ENCODE results near the gene DNAI4. TPM values are rescaled to one million over a fixed set of nuclear protein-coding genes. Genes with fewer than 3 reads are reported as not detected.

Gene DNAI4
- total RNA-seq, 1 experiment from 2014 or later: 7.2 TPM

DNA sequence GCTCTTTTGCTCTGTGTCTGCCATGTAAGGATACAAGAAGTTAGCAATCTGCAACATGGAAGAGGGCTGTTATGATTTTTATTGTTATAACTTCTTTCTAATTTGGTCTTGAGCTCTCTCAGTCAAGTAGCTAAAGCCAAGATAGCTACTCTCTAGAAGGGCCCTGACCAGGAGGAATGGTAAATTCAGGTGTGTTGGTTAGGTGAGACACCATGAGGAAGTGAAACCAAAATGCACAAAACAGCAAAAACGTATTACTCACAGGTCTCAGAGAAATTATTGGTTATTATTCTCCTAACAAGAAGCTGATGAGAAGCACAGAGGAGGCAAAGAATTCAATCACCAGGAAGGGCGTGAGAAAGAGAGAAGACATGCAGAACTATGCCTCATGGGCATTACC, 71.8 kb downstream of the DNAI4 start:
- BruUV-seq (replicated peaks): no TSS peak
- ChIA-PET POLR2A (no interaction called here), CTCF (no interaction called here)
- H3K4me1 ChIP-seq (ENCODE audit: control insufficient read depth, insufficient read depth, low read length): no peaks in the 10 kb centered on the region
- DNase-seq (ENCODE audit: low read depth, low spot score): no peak
- H3K27me3 ChIP-seq (ENCODE audit: control insufficient read depth, insufficient read depth, low read length): no peaks in the 10 kb centered on the region
- intact Hi-C loops (cut with micrococcal nuclease; ENCODE audit: unreplicated experiment): no loop called here
- H3K36me3 ChIP-seq (ENCODE audit: control insufficient read depth, insufficient read depth, low read length): no peaks in the 10 kb centered on the region
- in situ Hi-C loops (cut with HindIII; ENCODE audit: low pct_unique_long_range_greater_than_20kb, low sequenced_read_pairs): no loop called here
- H3K9me3 ChIP-seq (ENCODE audit: control insufficient read depth, insufficient read depth, low read depth, low read length): no peaks in the 10 kb centered on the region
- H3K27ac ChIP-seq (ENCODE audit: low read length): no peak overlapping the region
- TF ChIP-seq POLR2AphosphoS5 (IDR thresholded peaks at IDR 0.05; ENCODE audit: low read depth, low read length): no peak
- TF ChIP-seq, protein P1, sequence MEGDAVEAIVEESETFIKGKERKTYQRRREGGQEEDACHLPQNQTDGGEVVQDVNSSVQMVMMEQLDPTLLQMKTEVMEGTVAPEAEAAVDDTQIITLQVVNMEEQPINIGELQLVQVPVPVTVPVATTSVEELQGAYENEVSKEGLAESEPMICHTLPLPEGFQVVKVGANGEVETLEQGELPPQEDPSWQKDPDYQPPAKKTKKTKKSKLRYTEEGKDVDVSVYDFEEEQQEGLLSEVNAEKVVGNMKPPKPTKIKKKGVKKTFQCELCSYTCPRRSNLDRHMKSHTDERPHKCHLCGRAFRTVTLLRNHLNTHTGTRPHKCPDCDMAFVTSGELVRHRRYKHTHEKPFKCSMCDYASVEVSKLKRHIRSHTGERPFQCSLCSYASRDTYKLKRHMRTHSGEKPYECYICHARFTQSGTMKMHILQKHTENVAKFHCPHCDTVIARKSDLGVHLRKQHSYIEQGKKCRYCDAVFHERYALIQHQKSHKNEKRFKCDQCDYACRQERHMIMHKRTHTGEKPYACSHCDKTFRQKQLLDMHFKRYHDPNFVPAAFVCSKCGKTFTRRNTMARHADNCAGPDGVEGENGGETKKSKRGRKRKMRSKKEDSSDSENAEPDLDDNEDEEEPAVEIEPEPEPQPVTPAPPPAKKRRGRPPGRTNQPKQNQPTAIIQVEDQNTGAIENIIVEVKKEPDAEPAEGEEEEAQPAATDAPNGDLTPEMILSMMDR (IDR thresholded peaks at IDR 0.05): no peak
- TF ChIP-seq, protein P2, sequence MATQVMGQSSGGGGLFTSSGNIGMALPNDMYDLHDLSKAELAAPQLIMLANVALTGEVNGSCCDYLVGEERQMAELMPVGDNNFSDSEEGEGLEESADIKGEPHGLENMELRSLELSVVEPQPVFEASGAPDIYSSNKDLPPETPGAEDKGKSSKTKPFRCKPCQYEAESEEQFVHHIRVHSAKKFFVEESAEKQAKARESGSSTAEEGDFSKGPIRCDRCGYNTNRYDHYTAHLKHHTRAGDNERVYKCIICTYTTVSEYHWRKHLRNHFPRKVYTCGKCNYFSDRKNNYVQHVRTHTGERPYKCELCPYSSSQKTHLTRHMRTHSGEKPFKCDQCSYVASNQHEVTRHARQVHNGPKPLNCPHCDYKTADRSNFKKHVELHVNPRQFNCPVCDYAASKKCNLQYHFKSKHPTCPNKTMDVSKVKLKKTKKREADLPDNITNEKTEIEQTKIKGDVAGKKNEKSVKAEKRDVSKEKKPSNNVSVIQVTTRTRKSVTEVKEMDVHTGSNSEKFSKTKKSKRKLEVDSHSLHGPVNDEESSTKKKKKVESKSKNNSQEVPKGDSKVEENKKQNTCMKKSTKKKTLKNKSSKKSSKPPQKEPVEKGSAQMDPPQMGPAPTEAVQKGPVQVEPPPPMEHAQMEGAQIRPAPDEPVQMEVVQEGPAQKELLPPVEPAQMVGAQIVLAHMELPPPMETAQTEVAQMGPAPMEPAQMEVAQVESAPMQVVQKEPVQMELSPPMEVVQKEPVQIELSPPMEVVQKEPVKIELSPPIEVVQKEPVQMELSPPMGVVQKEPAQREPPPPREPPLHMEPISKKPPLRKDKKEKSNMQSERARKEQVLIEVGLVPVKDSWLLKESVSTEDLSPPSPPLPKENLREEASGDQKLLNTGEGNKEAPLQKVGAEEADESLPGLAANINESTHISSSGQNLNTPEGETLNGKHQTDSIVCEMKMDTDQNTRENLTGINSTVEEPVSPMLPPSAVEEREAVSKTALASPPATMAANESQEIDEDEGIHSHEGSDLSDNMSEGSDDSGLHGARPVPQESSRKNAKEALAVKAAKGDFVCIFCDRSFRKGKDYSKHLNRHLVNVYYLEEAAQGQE (IDR thresholded peaks at IDR 0.05; ENCODE audit: insufficient read depth in 1 of 2, low read depth in 2 of 2, low read length in 1 of 2): no peak
- no peak overlapping the region for H3K4me3 ChIP-seq (ENCODE audit: low read depth in 2 of 2, low read length in 2 of 2)
- no peak for ATAC-seq

DNA sequence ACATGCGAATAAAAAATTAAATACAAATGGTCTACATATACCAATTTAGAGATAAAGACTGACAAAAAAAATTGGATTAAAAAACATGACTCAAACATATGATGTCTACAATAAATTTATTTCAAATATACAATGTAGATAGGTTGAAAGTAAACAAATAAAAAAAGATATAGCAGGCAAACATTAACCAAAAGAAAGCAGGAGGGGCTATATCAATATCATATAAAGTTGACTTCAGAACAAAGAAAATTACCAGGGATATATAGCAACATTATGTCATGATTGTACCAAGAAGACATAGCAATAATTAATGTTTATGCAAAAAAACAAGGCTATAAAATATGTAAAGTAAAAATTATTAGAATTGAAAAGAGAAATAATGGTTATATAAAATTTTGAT, 73.7 kb downstream of the DNAI4 start:
- no peaks in the 10 kb centered on the region for H3K27me3 ChIP-seq (ENCODE audit: control insufficient read depth, insufficient read depth, low read length)
- DNase-seq (ENCODE audit: low read depth, low spot score): no peak
- H3K9me3 ChIP-seq (ENCODE audit: control insufficient read depth, insufficient read depth, low read depth, low read length): no peaks in the 10 kb centered on the region
- no peak overlapping the region for H3K27ac ChIP-seq (ENCODE audit: low read length)
- intact Hi-C loops (cut with micrococcal nuclease; ENCODE audit: unreplicated experiment) (no loop called here), in situ Hi-C loops (cut with HindIII; ENCODE audit: low pct_unique_long_range_greater_than_20kb, low sequenced_read_pairs) (no loop called here)
- H3K4me3 ChIP-seq (ENCODE audit: low read depth in 2 of 2, low read length in 2 of 2): no peak overlapping the region
- no peak for ATAC-seq
- TF ChIP-seq POLR2AphosphoS5 (IDR thresholded peaks at IDR 0.05; ENCODE audit: low read depth, low read length): no peak
- TF ChIP-seq TCF7L2 (IDR thresholded peaks at IDR 0.05; ENCODE audit: low read depth, low read length): no peak
- TF ChIP-seq, protein P2 (IDR thresholded peaks at IDR 0.05; ENCODE audit: insufficient read depth in 1 of 2, low read depth in 2 of 2, low read length in 1 of 2): no peak
- TF ChIP-seq SIN3A (IDR thresholded peaks at IDR 0.05; ENCODE audit: borderline replicate concordance, insufficient read depth, low read depth, low read length): no peak
- TF ChIP-seq, protein P1 (IDR thresholded peaks at IDR 0.05): no peak
- no peaks in the 10 kb centered on the region for H3K4me1 ChIP-seq (ENCODE audit: control insufficient read depth, insufficient read depth, low read length)
- H3K36me3 ChIP-seq (ENCODE audit: control insufficient read depth, insufficient read depth, low read length): no peaks in the 10 kb centered on the region
- ChIA-PET CTCF (no interaction called here), POLR2A (no interaction called here)
- no TSS peak for BruUV-seq (replicated peaks)

Measured in Panc1 (cell line).